Measurements from ENCODE around the gene BAZ2B. TPM values are rescaled to one million over a fixed set of nuclear protein-coding genes. Genes with fewer than 3 reads are reported as not detected.
"Not testable (repeated sequence)": the region's sequence is repeated elsewhere in the genome, so short reads cannot be mapped to it uniquely, and the experiment has no call there.

The BAZ2B gene
- total and polyA plus RNA-seq, 8 donors: 60.0 to 142 (median 101) TPM

DNA sequence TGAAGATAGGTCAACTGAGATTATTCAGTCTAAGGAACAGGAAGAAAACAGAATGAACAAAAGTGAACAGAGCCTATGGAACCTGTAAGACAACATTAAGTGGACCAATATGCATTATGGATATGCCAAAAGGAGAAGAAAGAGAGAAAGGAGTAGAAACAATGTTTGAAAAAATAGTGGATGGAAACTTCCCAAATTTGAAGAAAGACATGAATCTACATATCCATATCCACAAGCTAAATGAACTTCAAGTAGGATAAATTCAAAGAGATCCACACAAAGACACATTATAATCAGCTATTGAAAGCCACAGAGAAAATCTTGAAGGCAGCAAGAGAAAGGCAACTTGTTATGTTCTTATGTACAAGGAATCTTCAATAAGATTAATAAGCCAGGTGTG lies 74.2 kb downstream of the BAZ2B start:
- Histone ChIP-seq H3K4me3 (no peak overlapping the region), H3K4me1 (no peaks in the 10 kb centered on the region), H3K9me3 (peaks cover 0 to 12% of the 10 kb centered on the region in 2 donors), H3K27me3 (no peaks in the 10 kb centered on the region), H3K36me3 (peaks cover 0 to 4% of the 10 kb centered on the region in 2 donors), H3K27ac (no peak overlapping the region)
- DNase-seq: no peak
- intact Hi-C loops (cut with DNase I): no loop called here
- TF ChIP-seq, protein P1, sequence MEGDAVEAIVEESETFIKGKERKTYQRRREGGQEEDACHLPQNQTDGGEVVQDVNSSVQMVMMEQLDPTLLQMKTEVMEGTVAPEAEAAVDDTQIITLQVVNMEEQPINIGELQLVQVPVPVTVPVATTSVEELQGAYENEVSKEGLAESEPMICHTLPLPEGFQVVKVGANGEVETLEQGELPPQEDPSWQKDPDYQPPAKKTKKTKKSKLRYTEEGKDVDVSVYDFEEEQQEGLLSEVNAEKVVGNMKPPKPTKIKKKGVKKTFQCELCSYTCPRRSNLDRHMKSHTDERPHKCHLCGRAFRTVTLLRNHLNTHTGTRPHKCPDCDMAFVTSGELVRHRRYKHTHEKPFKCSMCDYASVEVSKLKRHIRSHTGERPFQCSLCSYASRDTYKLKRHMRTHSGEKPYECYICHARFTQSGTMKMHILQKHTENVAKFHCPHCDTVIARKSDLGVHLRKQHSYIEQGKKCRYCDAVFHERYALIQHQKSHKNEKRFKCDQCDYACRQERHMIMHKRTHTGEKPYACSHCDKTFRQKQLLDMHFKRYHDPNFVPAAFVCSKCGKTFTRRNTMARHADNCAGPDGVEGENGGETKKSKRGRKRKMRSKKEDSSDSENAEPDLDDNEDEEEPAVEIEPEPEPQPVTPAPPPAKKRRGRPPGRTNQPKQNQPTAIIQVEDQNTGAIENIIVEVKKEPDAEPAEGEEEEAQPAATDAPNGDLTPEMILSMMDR (IDR thresholded peaks at IDR 0.05): no peak
- ATAC-seq: no peak

DNA sequence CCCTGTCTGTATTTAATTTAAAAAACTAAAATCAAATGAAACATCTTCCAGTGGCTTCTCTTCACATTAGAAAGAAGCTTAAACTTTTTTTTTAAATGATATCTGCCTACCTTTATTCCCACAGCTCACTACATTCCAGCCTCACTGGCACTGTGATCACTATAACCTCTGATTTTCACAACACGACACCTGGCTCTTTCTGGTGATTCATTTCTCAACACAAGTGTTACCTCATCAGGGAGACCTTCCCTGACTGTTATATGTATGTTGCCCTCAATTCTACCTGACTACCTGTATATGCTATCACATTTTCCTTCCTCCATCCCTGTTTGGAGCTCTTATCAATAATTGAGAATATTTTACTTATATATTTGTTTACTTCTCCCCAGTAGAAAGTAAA lies 76.6 kb downstream of the BAZ2B start:
- Histone ChIP-seq H3K4me1 (no peaks in the 10 kb centered on the region), H3K36me3 (peaks cover 0 to 4% of the 10 kb centered on the region in 2 donors), H3K27ac (no peak overlapping the region), H3K27me3 (no peaks in the 10 kb centered on the region), H3K4me3 (no peak overlapping the region), H3K9me3 (peaks cover 0 to 12% of the 10 kb centered on the region in 2 donors)
- ATAC-seq: no peak
- no peak for DNase-seq
- TF ChIP-seq, protein P1 (IDR thresholded peaks at IDR 0.05): no peak
- intact Hi-C loops (cut with DNase I): no loop called here

DNA sequence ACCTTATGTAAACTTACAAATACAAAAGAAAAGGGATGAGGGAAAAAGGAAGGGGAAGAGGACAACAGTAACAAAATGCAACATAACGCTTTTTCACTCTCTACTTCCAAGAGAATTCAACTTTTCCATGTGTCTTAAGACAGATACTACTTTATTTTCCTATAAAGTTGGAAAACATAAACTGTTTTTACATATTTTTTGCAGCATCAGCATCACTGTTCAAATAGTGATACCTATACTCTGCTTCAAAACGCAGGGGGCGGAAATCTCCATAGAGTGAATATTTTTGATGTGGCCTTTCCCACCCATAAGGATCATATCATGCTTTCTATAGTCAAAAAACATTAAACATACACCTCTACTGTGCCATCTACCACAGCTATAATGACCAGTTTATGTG lies 77.5 kb downstream of the BAZ2B start:
- Histone ChIP-seq H3K4me3 (no peak overlapping the region), H3K9me3 (peaks cover 0 to 12% of the 10 kb centered on the region in 2 donors), H3K4me1 (no peaks in the 10 kb centered on the region), H3K36me3 (peaks cover 0 to 4% of the 10 kb centered on the region in 2 donors), H3K27me3 (no peaks in the 10 kb centered on the region), H3K27ac (no peak overlapping the region)
- DNase-seq (no peak), ATAC-seq (no peak)
- intact Hi-C loops (cut with DNase I): no loop called here
- TF ChIP-seq, protein P1 (IDR thresholded peaks at IDR 0.05): no peak

DNA sequence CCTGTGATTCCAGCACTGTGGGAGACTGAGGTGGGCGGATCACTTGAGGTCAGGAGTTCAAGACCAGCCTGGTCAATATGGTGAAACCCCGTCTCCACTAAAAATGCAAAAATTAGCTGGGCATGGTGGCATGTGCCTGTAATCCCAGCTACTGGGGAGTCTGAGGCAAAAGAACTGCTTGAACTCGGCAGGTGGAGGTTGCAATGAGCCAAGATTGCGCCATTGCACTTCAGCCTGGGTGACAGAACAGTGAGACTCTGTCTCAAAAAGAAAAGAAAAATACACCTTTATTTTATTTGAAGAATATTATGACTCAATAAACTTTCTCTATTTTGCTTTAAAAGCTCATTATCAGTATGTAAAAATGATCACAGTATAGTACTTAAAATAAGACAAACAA lies 81.1 kb downstream of the BAZ2B start:
- H3K27me3 ChIP-seq; DNase-seq; ATAC-seq; H3K27ac ChIP-seq; H3K4me1 ChIP-seq; H3K9me3 ChIP-seq; intact Hi-C loops (cut with DNase I); H3K36me3 ChIP-seq; H3K4me3 ChIP-seq: not testable (repeated sequence)

DNA sequence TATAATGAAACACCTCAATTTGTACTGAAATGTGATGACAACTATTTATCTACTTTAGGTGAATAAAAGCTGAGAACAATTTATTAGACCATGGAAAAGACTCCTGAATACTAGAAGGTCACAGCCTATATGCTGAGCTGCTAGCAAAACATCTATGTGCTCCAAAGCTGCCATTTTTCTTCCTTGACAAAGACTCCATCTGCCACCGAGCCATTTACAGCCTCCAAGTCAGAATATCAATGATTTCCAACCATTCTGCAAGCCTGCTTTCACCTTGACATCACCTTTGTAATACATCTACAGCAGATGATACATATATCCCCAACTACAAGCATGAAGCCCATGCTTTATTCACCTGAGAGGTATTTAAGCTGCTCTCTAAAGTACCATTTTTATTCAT lies 84.9 kb downstream of the BAZ2B start:
- Histone ChIP-seq H3K4me3 (no peak overlapping the region), H3K4me1 (no peaks in the 10 kb centered on the region), H3K9me3 (no peaks in the 10 kb centered on the region), H3K27ac (no peak overlapping the region), H3K27me3 (no peaks in the 10 kb centered on the region), H3K36me3 (no peaks in the 10 kb centered on the region)
- DNase-seq (no peak), ATAC-seq (no peak)
- intact Hi-C loops (cut with DNase I): no loop called here
- TF ChIP-seq, protein P1 (IDR thresholded peaks at IDR 0.05): no peak

DNA sequence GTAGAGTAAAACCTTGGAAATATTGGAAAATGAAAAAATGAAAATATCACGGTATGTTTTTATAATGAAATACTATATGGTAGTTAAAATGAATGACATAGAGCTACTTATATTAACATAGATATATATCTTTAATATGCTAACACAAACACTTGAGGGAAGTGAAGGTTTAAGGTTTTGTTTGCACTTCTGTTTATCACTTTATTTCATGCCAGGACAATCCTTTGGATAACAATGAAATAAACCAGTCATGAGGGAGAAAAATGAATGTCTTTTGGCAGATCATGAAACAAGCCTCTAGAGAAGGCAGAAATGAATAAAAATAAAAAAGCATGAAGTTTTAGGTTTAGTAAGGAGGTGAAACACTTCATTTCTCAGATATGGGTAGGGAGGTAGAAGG lies 89.9 kb downstream of the BAZ2B start:
- TF ChIP-seq, protein P1 (IDR thresholded peaks at IDR 0.05): no peak
- ATAC-seq (no peak), DNase-seq (no peak)
- H3K27ac ChIP-seq: no peak overlapping the region
- H3K27me3 ChIP-seq: no peaks in the 10 kb centered on the region
- no peak overlapping the region for H3K4me3 ChIP-seq
- intact Hi-C loops (cut with DNase I): no loop called here
- no peaks in the 10 kb centered on the region for H3K36me3 ChIP-seq
- H3K9me3 ChIP-seq: no peaks in the 10 kb centered on the region
- H3K4me1 ChIP-seq: peaks cover 0 to 3% of the 10 kb centered on the region in 2 donors

Measured in left lung (tissue), 10 donors.